ENCODE results near the gene VWA8. TPM values are rescaled to one million over a fixed set of nuclear protein-coding genes. Genes with fewer than 3 reads are reported as not detected.
"Not testable (repeated sequence)": the region's sequence is repeated elsewhere in the genome, so short reads cannot be mapped to it uniquely, and the experiment has no call there.

Gene VWA8
- polyA plus RNA-seq, 4 donors = 15.3 to 21.7 (median 19.6) TPM

DNA sequence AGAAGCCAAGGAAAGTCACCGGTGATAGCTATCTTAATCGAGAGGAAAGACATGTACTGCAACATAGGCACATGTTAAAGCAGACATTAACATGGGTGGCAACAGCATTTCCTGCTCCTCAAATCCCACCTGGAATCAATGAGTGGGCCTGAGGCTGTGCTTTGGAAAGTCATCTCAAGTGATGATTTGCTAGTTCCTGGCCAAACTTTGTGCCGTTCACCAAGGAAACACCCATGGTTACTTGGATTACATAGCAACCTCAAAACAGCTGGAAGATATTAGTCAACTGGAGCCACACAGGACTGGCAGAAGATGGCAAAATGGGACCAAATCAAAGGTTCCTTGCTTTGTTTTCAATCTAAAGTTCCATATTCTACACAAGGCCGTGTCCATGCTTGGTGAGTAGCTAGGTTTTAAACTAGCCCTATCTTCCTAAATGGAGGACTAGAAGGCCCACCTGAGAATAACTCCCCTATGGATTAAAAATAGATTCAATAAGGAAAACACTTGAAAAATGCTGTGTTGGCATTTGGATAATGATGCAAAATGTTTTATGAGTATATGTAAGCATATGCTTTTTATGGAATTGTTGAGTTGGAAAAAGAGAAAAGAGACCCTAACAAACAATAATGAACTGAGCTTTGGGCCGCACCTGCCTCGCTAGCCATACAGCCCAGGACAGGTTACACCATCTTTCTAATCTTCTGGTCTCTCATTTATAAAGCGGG lies 359.0 kb downstream of the VWA8 start:
- no peak for DNase-seq (ENCODE audit: low read depth in 4 of 4, low spot score in 3 of 4)

DNA sequence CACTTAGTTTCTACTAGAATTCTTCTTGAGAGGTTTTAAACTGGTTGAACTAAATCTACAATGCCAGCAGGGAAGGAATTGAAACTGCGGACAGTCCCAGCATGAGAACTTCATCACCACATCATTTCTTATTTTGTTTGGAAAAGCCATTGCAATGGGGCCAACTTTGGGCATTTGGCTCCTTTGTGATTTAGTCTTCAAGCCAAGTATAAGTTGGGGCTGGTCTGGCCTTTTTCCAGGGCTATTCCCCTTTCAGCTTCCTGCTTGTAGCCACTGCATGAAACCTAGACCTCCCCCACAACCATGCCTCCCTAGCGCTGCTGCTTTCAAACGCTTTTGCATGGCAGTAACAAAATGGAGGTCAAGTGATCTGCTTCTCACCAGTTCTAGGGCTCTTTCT lies 361.3 kb downstream of the VWA8 start:
- no peak for DNase-seq (ENCODE audit: low read depth in 4 of 4, low spot score in 3 of 4)

DNA sequence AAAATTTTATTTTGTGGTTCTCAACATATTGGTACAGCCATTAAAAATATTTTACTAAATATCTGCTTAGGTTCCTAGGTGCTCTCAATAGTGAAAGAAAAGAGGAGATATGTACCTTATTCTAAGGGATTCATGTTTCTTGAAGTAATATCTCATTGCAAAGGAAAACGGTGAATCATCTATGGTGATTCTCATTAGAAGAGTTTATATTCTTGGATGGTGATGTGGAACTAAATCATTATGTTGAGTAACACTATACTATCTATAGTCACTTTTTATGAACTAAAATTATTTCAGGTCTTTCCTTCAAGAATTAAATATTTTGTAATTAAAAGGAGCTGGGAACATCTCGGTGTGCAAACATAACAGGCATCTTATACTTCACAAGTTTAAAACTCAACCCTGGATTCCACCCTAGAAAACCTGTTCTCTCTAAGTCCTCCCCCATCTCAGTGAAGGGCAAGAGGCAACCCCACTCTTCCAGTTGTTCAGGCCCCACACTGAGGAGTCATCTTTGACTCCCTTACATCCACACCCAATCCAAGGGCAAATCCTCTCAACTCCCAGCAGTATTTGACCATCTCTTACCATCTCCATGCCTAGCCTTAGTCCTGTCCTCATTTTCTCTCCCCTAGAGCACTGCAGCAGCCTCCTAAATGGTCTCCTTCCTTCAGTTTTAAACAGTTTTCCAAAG lies 363.4 kb downstream of the VWA8 start:
- DNase-seq (ENCODE audit: low read depth in 4 of 4, low spot score in 3 of 4) = no peak

DNA sequence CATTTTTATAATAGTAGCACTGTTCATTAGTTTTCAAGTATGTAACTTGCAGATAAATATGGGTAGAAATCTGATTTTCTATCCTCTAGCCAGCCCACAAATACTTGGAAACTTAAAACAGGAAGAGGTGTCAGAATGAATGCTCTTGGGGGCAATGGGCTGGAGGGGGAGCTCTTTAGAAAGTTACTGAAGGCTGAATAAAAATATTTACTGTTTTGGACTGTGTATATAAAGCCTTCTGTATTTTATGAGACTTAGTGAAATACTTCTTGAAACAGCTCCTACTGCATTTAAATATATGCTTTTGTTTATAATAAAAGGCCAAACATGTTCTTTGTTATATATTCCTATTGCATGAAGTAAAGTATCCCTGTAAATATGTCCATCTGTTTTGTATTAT lies 364.7 kb downstream of the VWA8 start:
- no peak for DNase-seq (ENCODE audit: low read depth in 4 of 4, low spot score in 3 of 4)

DNA sequence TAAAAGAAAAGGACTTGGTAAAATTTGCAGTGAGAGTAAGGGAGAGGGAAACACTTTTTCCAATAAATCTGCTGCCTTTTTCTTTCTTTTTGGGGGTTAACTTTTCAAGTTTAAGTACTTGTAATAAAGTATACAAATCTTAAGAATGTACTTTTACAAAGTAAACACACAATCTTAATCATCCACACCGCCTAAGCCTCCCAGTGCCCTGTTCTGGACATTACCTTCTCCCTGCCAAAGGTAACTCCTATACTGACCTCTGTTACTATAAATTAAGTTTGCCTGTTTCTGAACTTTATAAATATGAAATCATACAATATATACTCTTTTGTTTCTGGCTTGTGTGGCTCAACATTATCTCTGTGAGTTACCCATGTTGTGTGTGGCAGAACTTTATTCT lies 365.6 kb downstream of the VWA8 start:
- no peak for DNase-seq (ENCODE audit: low read depth in 4 of 4, low spot score in 3 of 4)

DNA sequence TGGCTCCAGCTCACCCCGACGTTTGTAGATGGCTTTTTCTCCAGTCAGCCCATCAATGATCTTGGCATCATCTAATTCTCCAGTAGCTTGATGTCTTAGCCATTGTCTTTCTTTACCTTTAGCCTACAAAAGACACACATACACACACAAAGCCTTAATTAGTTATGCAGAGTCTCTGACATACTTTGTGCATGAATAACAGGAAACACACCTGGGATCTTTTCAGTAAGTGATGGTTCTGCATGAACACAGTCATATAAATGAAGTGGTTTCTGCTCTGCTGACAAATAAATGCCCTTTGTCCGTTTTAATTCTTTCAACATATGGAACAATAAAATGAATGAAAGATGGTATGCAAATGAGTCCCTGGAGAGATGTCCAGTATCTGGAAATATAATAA lies 370.3 kb downstream of the VWA8 start:
- DNase-seq (ENCODE audit: low read depth in 4 of 4, low spot score in 3 of 4) = no peak

DNA sequence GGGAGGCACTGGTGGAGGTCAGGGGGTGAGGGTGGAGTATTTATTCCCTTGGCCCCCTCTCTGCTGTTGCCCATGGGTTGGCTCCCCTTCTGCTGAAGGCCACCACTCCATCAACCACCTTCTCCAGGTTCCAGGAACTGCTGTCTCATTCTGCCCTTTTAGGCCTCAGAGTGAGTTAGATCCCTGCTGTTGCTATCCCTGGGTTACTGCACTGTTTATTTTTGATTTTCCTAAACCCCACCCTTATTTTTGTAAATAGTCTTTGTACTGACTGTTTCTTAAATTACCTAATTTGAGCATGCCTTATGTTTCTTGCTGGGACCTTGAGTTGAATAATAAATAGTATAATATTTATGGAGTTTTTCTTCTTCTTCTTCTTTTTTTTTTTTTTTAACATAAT lies 370.8 kb downstream of the VWA8 start:
- no peak for DNase-seq (ENCODE audit: low read depth in 4 of 4, low spot score in 3 of 4)

DNA sequence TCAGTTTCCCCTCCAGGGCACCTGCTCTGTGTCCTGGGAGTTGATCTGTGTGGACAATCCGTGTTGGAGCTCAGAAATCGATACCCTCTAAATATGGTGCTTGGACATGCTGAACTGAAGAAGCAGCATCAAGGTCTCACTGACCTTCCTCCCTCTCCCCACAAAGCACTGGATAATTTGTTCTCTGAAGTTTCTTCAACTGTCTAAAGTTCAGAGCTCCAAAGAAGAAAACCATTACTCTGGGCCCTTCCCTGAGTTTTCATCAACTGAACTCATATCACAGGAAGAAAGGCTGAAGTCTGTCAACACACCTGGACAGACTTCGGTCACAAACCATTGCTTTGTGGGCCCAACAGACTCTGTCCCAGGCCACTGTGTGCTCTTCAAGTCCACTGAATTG lies 371.5 kb downstream of the VWA8 start:
- no peak for DNase-seq (ENCODE audit: low read depth in 4 of 4, low spot score in 3 of 4)

DNA sequence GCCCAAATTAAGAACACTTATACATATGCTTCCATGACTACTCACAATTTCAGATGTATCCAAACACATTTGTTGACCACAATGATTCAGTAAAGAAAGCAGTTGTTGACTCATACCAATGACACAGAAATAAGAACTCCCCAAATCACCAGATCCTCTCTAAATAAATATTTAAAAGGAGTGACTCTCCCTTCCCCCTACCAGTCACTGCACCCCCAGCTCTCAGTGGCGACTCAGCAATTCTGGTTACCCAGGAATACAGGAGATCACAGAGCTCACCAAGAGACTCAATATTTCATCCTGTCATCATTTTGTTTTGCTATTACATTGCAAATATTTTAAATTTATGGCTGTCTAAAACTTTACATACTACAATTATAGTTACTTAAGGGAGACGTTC lies 372.0 kb downstream of the VWA8 start:
- DNase-seq (ENCODE audit: low read depth in 4 of 4, low spot score in 3 of 4) = no peak

DNA sequence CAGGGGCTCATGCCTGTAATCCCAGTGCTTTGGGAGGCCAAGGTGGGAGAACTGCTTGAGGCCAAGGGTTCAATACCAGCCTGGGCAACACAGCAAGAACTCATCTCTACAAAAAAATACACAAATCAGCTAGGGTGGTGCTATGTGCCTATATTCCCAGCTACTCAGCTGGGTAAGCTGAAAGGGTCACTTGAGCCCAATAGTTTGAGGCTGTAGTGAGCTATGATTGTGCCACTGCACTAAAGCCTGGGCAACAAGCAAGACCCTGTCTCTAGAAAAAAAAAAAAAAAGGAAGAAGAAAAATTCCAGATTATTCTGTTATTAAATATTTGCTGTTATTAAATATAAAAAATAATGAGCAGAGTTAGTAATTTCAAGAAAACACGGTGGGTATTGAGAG lies 372.5 kb downstream of the VWA8 start:
- no peak for DNase-seq (ENCODE audit: low read depth in 4 of 4, low spot score in 3 of 4)

DNA sequence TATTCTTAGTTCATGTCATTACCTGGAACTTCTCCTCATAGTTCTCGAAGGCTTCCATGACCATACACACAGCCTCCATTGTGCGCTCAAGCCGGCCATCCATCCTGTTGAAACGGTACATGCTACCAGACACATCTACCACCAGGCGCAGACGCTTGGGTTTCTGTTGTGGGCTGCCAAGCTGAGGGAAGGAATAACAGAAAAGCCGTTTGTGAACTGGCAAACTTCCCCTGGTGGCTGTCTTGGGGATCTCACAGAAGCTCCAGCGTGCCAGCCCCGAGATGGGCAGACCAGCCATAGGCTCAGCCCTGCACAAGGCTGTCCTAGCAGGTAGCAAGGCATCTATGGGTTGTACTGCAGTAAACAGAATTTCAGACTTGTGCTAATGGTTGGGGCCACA lies 373.4 kb downstream of the VWA8 start:
- DNase-seq (ENCODE audit: low read depth in 4 of 4, low spot score in 3 of 4) = no peak

DNA sequence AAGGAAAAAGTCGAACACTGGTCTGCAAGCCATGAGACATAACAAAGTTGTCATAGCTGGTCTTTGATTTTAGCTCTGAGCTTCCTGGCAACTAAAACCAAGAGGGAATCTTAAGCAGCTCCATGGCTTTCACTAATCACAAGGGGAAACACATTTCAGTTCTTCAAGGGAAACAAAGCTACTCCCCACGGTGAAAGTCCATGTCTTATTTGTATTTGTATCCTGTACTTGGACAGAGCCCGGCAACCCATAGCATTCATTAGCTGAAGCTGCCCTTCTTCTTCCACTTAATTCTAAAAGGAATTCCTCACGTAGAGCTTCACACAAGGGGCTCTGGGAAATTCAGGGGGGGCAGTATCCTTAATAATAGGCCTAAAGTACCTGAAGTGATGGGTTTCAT lies 374.7 kb downstream of the VWA8 start:
- no peak for DNase-seq (ENCODE audit: low read depth in 4 of 4, low spot score in 3 of 4)

DNA sequence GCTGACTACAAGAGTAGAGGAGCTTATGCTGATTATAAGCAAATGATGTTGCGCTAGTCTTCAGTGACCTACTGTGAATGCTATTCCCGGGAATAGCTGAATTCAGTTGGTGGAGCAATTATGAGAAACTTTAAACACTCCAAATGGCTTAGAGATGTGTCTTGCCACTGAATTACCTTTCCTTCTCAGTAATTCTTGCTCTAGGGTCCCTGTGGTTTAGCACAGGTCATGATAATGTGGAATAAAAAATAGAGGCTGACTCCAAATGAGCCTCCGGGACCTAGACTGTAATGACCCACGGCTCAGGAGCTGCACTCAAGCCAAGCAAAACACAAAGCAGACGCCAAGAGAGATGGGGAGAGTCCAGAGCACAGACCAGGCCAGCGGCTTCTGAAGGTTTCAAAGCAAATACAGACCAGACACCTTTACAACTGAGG lies 378.9 kb downstream of the VWA8 start:
- no peak for DNase-seq (ENCODE audit: low read depth in 4 of 4, low spot score in 3 of 4)

DNA sequence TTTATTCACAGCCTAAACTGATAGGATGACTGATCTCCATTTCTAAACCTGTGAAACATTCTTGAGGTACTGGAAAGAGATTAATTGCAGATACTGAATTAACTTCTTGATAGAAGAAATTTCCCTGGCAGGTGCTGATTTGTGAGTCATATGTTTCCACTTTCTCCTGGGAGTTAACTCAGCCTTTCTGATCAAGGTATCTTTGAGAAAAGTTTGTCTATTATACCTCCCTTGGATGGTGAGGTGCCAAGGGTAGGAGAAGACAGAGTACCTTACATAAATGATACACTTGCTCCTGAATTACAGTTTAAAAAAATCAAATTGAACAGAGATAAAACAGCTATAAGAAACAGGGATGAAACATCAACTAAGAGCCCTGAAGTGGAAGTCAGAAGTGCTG lies 380.6 kb downstream of the VWA8 start:
- DNase-seq (ENCODE audit: low read depth in 4 of 4, low spot score in 3 of 4) = no peak

DNA sequence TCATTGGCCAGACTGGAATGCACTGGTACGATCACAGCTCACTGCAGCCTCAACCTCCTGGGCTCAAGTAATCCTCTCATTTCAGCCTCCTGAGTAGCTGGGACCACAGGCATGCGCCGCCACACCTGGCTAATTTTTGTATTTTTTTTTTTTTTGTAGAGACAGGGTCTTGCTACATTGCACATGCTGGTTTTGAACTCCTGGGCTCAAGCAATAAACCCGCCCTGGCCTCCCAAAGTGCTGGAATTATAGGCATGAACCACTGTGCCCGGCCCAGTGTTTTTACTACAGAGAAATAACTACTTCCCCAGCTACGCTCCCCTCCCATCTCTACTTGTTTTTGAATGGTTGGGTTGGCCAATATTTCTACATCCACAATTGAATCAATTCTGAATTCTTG lies 381.0 kb downstream of the VWA8 start:
- no peak for DNase-seq (ENCODE audit: low read depth in 4 of 4, low spot score in 3 of 4)

DNA sequence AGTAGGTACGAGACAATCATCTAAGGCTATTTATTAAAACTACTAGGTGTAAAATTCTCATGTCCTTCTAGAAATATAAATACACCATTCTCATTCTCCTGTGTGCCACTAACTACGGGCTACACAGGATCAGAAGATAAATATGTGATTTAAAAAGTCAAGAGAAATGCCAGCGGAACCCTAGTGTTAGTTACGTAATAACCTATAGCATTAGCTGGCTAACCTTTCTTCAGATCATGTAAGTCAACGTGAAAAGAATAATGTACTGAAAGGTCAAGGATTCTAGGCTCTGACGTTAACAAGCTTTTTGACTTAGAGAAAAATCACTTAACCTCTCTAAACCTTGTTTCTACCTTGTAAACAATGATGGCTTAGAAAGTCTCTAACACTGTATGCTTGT lies 381.7 kb downstream of the VWA8 start:
- DNase-seq (ENCODE audit: low read depth in 4 of 4, low spot score in 3 of 4) = no peak

DNA sequence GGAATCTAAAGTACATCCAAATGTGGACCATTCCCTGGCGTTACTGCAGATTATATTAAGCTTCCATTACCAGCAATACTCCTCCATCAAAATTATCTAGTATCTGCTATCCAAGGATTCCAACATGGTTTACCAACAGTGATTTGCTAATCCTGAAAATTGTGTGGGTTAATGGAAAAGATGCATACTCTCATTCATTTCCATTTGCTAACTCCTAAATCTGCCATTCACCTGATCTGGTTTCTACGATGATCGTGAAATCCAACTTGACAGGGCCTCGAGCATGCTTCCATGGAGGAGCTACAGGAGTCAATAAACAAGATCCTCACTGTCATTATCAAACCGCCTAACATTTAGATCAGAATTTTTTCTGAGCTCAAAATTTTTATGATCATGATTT lies 382.5 kb downstream of the VWA8 start:
- no peak for DNase-seq (ENCODE audit: low read depth in 4 of 4, low spot score in 3 of 4)

DNA sequence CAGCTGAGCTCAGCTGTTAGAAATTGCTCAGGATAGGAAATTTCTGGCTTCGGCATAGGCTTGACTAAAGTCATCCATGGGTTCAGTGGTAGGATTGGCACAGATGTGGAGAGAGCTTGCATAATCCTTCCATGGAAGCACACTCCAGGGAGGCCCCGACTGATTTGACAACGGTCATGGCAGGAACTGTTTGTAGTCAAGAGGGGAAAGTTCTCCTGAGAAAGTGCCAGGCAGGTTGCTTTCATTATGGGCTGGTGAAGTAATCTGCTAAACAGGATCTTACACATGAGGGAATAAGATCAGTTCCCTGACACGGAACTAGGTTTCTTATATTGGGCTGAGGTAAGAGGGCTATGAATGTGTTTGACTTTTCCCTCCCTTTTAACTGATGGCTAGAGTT lies 383.5 kb downstream of the VWA8 start:
- no peak for DNase-seq (ENCODE audit: low read depth in 4 of 4, low spot score in 3 of 4)

DNA sequence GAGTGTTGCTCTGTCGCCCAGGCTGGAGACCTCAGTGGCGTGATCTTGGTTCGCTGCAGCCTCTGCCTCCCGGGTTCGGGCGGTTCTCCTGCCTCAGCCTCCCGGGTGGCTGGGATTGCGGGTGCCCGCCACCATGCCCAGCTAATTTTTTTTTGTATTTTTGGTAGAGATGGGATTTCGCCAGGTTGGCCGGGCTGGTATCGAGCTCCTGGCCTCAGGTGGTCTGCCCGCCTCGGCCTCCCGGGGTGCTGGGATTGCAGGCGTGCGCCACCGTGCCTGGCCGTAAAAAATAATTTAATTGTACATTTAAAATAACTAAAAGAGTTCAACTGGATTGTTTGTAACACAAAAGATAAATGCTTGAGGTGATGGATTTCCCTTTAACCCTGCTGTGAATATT lies 387.3 kb downstream of the VWA8 start:
- DNase-seq (ENCODE audit: low read depth in 4 of 4, low spot score in 3 of 4) = not testable (repeated sequence)

DNA sequence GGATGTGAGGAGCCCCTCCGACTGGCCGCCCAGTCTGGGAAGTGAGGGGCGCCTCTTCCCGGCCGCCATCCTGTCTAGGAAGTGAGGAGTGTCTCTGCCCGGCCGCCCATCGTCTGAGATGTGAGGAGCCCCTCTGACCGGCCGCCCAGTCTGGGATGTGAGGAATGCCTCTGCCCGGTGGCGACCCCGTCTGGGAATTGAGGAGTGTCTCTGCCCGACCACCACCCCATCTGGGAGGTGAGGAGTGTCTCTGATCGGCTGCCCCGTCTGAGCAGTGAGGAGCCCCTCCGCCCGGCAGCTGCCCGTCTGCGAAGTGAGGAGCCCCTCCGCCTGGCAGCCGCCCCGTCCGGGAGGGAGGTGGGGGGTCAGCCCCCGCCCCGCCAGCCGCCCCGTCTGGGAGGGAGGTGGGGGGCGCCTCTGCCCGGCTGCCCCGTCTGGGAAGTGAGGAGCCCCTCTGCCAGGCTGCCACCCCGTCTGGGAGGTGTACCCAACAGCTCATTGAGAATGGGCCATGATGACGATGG lies 389.0 kb downstream of the VWA8 start:
- not testable (repeated sequence) for DNase-seq (ENCODE audit: low read depth in 4 of 4, low spot score in 3 of 4)

DNA sequence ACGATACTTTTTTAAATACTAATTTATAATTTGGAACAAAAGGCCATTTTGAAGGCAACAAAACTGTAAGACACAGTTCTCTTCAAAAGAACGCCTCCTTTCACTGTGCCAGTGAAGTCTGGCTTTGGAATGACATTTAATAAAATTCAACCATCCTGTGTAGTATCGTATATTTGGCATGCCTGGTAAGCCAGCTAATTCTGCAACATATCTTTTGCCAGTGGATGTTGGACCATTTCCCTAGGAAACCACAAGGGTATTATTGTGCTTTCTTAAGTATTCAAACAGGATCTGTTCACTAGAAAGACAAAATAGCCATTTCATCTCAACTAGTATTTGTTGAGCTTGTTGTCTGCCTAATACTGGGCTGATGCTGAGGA lies 391.9 kb downstream of the VWA8 start:
- DNase-seq (ENCODE audit: low read depth in 4 of 4, low spot score in 3 of 4) = no peak
